ENCODE data around the gene DGKE.

- TF ChIP-seq CTCF (IDR thresholded peaks at IDR 0.05; ENCODE audit: poor library complexity) (no peak), EZH2phosphoT487 (IDR thresholded peaks at IDR 0.05; ENCODE audit: low read depth, severe bottlenecking, unreplicated experiment) (no peak), EZH2 (IDR thresholded peaks at IDR 0.05; ENCODE audit: borderline replicate concordance) (no peak)
Measured at GRCh38 chr17:56786989-56787482, 46.9 kb upstream of the DGKE start.
